ENCODE data around the gene DUT.

The DUT gene

GRCh38 chr15:48373821-48374451, 42.7 kb downstream of the DUT start:
- TF ChIP-seq, protein P1, sequence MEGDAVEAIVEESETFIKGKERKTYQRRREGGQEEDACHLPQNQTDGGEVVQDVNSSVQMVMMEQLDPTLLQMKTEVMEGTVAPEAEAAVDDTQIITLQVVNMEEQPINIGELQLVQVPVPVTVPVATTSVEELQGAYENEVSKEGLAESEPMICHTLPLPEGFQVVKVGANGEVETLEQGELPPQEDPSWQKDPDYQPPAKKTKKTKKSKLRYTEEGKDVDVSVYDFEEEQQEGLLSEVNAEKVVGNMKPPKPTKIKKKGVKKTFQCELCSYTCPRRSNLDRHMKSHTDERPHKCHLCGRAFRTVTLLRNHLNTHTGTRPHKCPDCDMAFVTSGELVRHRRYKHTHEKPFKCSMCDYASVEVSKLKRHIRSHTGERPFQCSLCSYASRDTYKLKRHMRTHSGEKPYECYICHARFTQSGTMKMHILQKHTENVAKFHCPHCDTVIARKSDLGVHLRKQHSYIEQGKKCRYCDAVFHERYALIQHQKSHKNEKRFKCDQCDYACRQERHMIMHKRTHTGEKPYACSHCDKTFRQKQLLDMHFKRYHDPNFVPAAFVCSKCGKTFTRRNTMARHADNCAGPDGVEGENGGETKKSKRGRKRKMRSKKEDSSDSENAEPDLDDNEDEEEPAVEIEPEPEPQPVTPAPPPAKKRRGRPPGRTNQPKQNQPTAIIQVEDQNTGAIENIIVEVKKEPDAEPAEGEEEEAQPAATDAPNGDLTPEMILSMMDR (IDR thresholded peaks at IDR 0.05; ENCODE audit: insufficient read depth, low read depth, low read length, missing control alignments): no peak
- no peak for DNase-seq (ENCODE audit: low read depth)
- H3K4me3 ChIP-seq (ENCODE audit: low read depth, low read length): no peak overlapping the region

GRCh38 chr15:48374472-48374871, 43.2 kb downstream of the DUT start:
- H3K4me3 ChIP-seq (ENCODE audit: low read depth, low read length): no peak overlapping the region
- no peak for DNase-seq (ENCODE audit: low read depth)
- TF ChIP-seq, protein P1 (IDR thresholded peaks at IDR 0.05; ENCODE audit: insufficient read depth, low read depth, low read length, missing control alignments): no peak

DNA sequence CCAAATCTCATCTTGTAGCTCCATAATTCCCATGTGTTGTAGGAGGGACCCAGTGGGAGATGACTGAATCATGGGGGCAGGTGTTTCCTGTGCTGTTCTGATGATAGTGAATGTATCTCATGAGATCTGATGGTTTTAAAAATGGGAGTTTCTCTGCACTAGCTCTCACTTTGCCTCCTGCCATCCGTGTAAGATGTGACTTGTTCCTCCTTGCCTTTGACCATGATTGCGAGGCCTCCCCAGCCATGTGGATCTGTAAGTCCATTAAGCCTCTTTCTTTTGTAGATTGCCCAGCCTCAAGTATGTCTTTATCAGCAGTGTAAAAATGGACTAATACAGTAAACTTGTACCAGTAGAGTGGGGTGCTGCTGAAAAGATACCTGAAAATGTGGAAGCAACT, 44.5 kb downstream of the DUT start:
- no peak overlapping the region for H3K4me3 ChIP-seq (ENCODE audit: low read depth, low read length)
- DNase-seq (ENCODE audit: low read depth): no peak
- TF ChIP-seq, protein P1 (IDR thresholded peaks at IDR 0.05; ENCODE audit: insufficient read depth, low read depth, low read length, missing control alignments): no peak

- TF ChIP-seq, protein P1 (IDR thresholded peaks at IDR 0.05; ENCODE audit: insufficient read depth, low read depth, low read length, missing control alignments): no peak
- peak; percentile 48 for DNase-seq (ENCODE audit: low read depth)
- no peak overlapping the region for H3K4me3 ChIP-seq (ENCODE audit: low read depth, low read length)
Observed at GRCh38 chr15:48380198-48380597, 49.0 kb downstream of the DUT start.

DNA sequence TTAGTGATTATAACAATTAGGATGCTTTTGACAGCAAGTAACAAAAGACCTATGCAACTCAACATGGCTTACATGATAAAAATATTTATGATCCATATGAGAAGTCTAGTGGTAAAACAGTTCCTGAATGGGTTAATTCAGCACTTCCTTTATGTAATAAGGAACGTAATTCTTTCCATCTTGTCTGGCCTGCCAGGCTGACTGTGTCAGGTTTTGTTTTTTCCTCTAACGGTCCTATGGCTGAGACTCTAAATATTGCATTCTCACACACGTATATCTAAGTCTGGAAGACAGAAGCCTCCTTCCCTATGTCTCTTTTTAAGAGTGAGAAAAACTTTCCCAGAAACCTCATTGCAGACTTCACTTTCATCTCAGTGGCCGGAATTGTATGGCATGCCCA, 50.6 kb downstream of the DUT start:
- DNase-seq (ENCODE audit: low read depth): no peak
- TF ChIP-seq, protein P1 (IDR thresholded peaks at IDR 0.05; ENCODE audit: insufficient read depth, low read depth, low read length, missing control alignments): no peak
- H3K4me3 ChIP-seq (ENCODE audit: low read depth, low read length): no peak overlapping the region

DNA sequence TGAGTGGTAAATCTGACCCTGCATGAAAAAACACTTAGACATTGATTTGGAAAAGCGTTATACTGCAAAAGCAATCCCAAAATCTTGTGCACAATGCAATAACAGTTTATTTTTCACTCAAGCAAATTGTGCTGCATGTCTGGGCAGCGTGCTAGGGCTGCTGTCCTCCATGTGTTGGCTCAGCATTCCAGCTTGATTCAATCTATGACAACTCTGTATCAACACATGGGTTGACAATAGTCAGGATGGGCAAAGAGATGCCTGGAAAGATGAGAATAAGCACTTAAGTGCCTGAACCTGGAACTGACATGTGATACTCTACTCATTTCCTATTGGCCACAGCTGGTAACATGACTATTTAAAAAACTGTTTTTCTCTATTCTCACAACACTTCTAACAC, 51.8 kb downstream of the DUT start:
- DNase-seq (ENCODE audit: low read depth): no peak
- TF ChIP-seq, protein P1 (IDR thresholded peaks at IDR 0.05; ENCODE audit: insufficient read depth, low read depth, low read length, missing control alignments): no peak
- no peak overlapping the region for H3K4me3 ChIP-seq (ENCODE audit: low read depth, low read length)

DNA sequence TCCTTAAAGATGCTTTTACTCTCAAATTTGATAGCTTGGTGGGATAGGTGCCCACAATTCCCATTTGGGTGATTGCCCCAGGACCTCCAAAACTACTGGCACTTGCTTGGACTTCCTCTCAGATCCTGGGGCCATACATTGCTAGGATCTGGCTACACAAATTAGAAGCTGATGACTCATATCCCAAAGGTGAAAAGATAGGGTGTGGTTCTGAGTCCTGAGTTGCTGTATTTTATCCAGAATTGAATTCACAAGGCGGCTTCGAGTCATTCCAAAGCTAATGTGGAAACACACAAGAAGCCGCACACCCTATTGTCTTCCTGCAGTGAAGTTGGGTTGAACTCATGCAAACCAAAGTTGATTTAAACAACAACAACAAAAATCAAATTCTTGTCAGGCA, 53.4 kb downstream of the DUT start:
- no peak for DNase-seq (ENCODE audit: low read depth)
- H3K4me3 ChIP-seq (ENCODE audit: low read depth, low read length): no peak overlapping the region
- TF ChIP-seq, protein P1 (IDR thresholded peaks at IDR 0.05; ENCODE audit: insufficient read depth, low read depth, low read length, missing control alignments): no peak

Data from GM12865 (cell line).